Uterus (tissue), 2 donors: ENCODE results near the gene FOXP2.

ENCODE experiments used
- CTCF ChIP-seq, 4 experiments: fragments of 200-600 bp in 2 of 4; fragments of 450-650 bp in 2 of 4; sonication (generic) in 2 of 4; IDR thresholded peaks; one replicate each; pipeline ENCODE4 v1.5.1; 2016 to 2019; ENCODE audit warnings: antibody characterized with exemption in 4 of 4, mild to moderate bottlenecking in 2 of 4, moderate library complexity in 1 of 4
- POLR2A ChIP-seq, 2 donors: fragments of 450-650 bp; IDR thresholded peaks; one replicate each; pipeline ENCODE4 v1.6.1; 2016; ENCODE audit warnings: antibody characterized with exemption in 2 of 2, mild to moderate bottlenecking in 1 of 2, moderate library complexity in 1 of 2

- TF ChIP-seq POLR2A (IDR thresholded peaks at IDR 0.05) (no peak), CTCF (IDR thresholded peaks at IDR 0.05) (no peak)
Measured at GRCh38 chr7:114392686-114393085, 21.9 kb upstream of the FOXP2 start.
